GM18507 (cell line): ENCODE measurements around the gene SDK2.

Experiments
- DNase-seq: peaks from one replicate; pipeline ENCODE4 v3.0.0; 2011; ENCODE audit warnings: low read depth; ENCODE audit not compliant: insufficient read length; ENCODE audit errors: extremely low spot score
- FAIRE-seq: peaks from 2 replicates; lab custom pipeline; 2011; peaks lifted over from hg19 to GRCh38; lab: Jason Lieb, UNC

Gene SDK2

GRCh38 chr17:73524941-73525679, 119.1 kb downstream of the SDK2 start:
- DNase-seq, result no peak
- FAIRE-seq, result no peak

- no peak for DNase-seq
- no peak for FAIRE-seq
These were observed 121.5 kb downstream of the SDK2 start for GRCh38 chr17:73522696-73523095.

GRCh38 chr17:73522107-73522506, 122.1 kb downstream of the SDK2 start:
- no peak for DNase-seq
- FAIRE-seq, result no peak

GRCh38 chr17:73521376-73521775, 122.9 kb downstream of the SDK2 start:
- DNase-seq, result no peak
- no peak for FAIRE-seq

- FAIRE-seq (no peak), DNase-seq (no peak)
These were observed 123.9 kb downstream of the SDK2 start for GRCh38 chr17:73520369-73520761.

GRCh38 chr17:73519714-73520368, 124.4 kb downstream of the SDK2 start:
- no peak for FAIRE-seq
- no peak for DNase-seq

GRCh38 chr17:73519011-73519410, 125.2 kb downstream of the SDK2 start:
- DNase-seq, result no peak
- no peak for FAIRE-seq

- no peak for FAIRE-seq
These were observed 127.8 kb downstream of the SDK2 start for GRCh38 chr17:73516431-73516830.

GRCh38 chr17:73514146-73514863, 129.9 kb downstream of the SDK2 start:
- no peak for FAIRE-seq
- no peak for DNase-seq

More at GRCh38 chr17:73516431-73516830, 127.8 kb downstream of the SDK2 start:
- DNase-seq, result no peak

GRCh38 chr17:73513426-73513825, 130.8 kb downstream of the SDK2 start:
- no peak for FAIRE-seq
- no peak for DNase-seq

- DNase-seq (no peak), FAIRE-seq (no peak)
These were observed 132.5 kb downstream of the SDK2 start for GRCh38 chr17:73511719-73512115.

- DNase-seq (no peak), FAIRE-seq (no peak)
These were observed 133.1 kb downstream of the SDK2 start for GRCh38 chr17:73510981-73511718.

GRCh38 chr17:73508931-73509605, 135.2 kb downstream of the SDK2 start:
- DNase-seq (no peak), FAIRE-seq (no peak)

GRCh38 chr17:73508057-73508930, 136.0 kb downstream of the SDK2 start:
- DNase-seq, result no peak
- no peak for FAIRE-seq

GRCh38 chr17:73506470-73507435, 137.5 kb downstream of the SDK2 start:
- FAIRE-seq (no peak), DNase-seq (no peak)

- DNase-seq (no peak), FAIRE-seq (no peak)
These were observed 140.7 kb downstream of the SDK2 start for GRCh38 chr17:73503560-73503959.

GRCh38 chr17:73500414-73500999, 143.7 kb downstream of the SDK2 start:
- FAIRE-seq, result no peak
- no peak for DNase-seq
